ENCODE measurements around the gene MAP4K2.
A peak's percentile ranks its signal among the peaks of the same experiment; 100 is the strongest.

The MAP4K2 gene

DNA sequence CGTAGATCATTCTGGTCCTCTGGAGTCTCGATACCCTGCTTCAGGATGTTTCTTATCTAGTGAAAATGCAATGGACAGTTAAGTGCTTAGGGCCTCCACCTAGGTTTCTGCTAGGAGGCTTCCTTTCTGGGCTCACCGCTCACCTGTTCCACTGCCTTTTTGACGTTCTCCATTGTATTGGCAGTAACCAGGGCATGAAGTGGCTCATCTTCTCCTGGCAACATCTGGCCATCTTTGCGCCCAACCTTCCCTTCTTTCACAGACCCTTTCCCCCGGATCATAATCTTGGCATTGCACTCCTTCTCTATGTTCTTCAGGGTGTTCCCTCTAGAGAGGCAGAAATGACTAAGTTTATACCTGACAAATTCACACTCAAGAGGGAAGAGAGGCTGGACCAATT is 33.7 kb downstream of the MAP4K2 start:
- no peak overlapping the region for H3K9ac ChIP-seq (ENCODE audit: low read length)
- no peaks in the 10 kb centered on the region for H3K27me3 ChIP-seq (ENCODE audit: control insufficient read depth in 1 of 2, insufficient read depth in 2 of 2, low read length in 2 of 2)
- H3K36me3 ChIP-seq (ENCODE audit: insufficient read depth, low read length) = peaks cover 91% of the 10 kb centered on the region
- H3K27ac ChIP-seq (ENCODE audit: low read depth, low read length) = no peak overlapping the region
- no peak overlapping the region for H3K4me3 ChIP-seq (ENCODE audit: low read depth in 1 of 2, low read length in 2 of 2)
- H3K4me1 ChIP-seq (ENCODE audit: insufficient read depth, low read length) = peaks cover 44% of the 10 kb centered on the region
- H3K9me3 ChIP-seq (ENCODE audit: low read length) = no peaks in the 10 kb centered on the region

DNA sequence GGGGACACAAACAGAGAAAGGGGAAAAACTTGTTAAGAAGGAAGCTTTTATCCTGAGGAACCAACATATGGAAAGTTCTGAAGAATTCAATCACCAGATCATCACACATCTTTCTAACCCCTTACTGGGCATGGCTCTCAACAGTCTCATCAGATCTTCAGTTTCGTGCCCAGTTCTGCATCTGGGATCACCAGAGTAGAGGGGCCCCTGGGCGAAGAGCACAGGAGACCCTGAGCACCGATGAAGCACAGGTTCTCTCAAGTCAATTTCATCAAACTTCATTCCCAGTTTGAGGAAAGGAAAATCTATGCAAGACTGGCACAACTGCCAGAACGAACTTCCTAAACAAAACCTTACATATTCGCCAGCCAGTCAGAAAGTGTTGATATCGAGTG is 34.7 kb downstream of the MAP4K2 start:
- H3K9ac ChIP-seq (ENCODE audit: low read length) = no peak overlapping the region

DNA sequence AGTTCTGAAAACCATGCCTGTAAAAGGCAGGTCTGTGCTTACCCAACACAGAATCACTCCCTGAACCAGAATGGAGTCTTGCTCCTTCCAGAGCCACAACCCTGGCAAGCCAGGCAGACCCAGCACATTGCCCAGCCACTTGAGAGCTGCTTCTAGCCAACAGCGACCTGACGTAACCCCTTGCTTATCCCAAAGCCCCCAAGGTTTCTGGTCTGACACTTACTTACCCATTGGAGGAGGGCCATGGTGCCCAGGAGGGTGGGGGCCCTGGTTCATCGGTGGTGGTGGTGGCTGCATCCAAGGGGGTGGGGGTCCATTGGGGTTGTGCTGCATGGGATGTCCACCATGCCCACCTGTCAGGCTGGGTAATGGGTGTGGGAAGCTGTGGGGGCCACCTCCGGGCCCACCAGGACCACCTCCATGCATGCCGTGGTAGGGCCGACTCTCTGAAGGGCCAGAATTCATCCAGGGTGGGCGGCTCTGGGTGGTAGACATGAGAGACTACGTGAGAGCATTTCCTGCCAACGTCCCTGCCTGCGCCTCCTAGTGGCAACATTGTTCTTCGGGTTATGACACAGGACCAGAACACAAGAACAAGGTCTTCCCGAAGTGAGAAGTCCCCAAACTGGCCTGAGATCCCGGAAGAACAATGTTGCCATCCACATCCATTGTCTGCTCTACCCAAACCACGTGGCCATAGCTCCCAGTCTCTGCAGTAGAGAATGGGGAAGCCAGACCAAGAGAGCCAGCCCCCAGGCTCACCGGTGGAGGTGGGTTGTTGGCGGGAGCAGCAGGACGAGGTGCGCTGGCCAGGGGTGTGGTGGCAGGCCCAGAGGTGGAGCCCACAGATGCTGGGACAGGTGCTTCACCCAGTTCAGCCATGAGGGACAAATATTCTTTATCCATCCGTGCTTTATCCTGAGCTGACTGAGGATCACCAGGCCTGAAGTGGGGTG is 35.4 kb downstream of the MAP4K2 start:
- peaks cover 47% of the 10 kb centered on the region for H3K4me1 ChIP-seq (ENCODE audit: insufficient read depth, low read length)
- no peak overlapping the region for H3K9ac ChIP-seq (ENCODE audit: low read length)
- no peaks in the 10 kb centered on the region for H3K9me3 ChIP-seq (ENCODE audit: low read length)

More for the DNA sequence above, 34.7 kb downstream of the MAP4K2 start:
- H3K27ac ChIP-seq (ENCODE audit: low read depth, low read length) = peak overlapping the region; percentile 7
- H3K4me1 ChIP-seq (ENCODE audit: insufficient read depth, low read length) = peaks cover 47% of the 10 kb centered on the region
- H3K36me3 ChIP-seq (ENCODE audit: insufficient read depth, low read length) = peaks cover 91% of the 10 kb centered on the region
- H3K27me3 ChIP-seq (ENCODE audit: control insufficient read depth in 1 of 2, insufficient read depth in 2 of 2, low read length in 2 of 2) = no peaks in the 10 kb centered on the region
- H3K4me3 ChIP-seq (ENCODE audit: low read depth in 1 of 2, low read length in 2 of 2) = no peak overlapping the region
- no peaks in the 10 kb centered on the region for H3K9me3 ChIP-seq (ENCODE audit: low read length)

DNA sequence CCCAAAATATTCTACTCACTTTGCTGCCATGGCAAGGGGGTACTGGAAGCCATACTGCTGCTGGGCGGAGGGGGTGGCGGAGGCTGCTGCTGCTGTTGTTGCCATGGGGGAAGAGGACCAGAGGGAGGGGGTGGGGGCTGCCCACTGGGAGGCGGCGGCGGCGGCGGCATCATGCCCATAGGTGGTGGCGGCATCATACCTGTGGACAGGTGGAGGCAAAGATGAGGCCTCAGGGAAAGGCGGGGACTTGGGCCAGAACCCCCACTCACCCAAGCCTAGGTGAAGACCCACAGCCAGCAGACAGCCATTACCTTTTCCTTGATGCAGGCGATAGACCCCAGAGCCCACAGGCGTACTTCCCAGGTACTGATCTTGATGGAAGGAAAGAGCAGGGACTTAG is 36.1 kb downstream of the MAP4K2 start:
- Histone ChIP-seq H3K4me3 (ENCODE audit: low read depth in 1 of 2, low read length in 2 of 2) (no peak overlapping the region), H3K27me3 (ENCODE audit: control insufficient read depth in 1 of 2, insufficient read depth in 2 of 2, low read length in 2 of 2) (no peaks in the 10 kb centered on the region), H3K27ac (ENCODE audit: low read depth, low read length) (peak overlapping the region; percentile 5), H3K36me3 (ENCODE audit: insufficient read depth, low read length) (peaks cover 84% of the 10 kb centered on the region), H3K9ac (ENCODE audit: low read length) (no peak overlapping the region), H3K9me3 (ENCODE audit: low read length) (no peaks in the 10 kb centered on the region), H3K4me1 (ENCODE audit: insufficient read depth, low read length) (peaks cover 47% of the 10 kb centered on the region)

More for the DNA sequence above, 35.4 kb downstream of the MAP4K2 start:
- no peak overlapping the region for H3K4me3 ChIP-seq (ENCODE audit: low read depth in 1 of 2, low read length in 2 of 2)
- peaks cover 91% of the 10 kb centered on the region for H3K36me3 ChIP-seq (ENCODE audit: insufficient read depth, low read length)
- no peaks in the 10 kb centered on the region for H3K27me3 ChIP-seq (ENCODE audit: control insufficient read depth in 1 of 2, insufficient read depth in 2 of 2, low read length in 2 of 2)
- peak overlapping the region; percentile 7 for H3K27ac ChIP-seq (ENCODE audit: low read depth, low read length)

DNA sequence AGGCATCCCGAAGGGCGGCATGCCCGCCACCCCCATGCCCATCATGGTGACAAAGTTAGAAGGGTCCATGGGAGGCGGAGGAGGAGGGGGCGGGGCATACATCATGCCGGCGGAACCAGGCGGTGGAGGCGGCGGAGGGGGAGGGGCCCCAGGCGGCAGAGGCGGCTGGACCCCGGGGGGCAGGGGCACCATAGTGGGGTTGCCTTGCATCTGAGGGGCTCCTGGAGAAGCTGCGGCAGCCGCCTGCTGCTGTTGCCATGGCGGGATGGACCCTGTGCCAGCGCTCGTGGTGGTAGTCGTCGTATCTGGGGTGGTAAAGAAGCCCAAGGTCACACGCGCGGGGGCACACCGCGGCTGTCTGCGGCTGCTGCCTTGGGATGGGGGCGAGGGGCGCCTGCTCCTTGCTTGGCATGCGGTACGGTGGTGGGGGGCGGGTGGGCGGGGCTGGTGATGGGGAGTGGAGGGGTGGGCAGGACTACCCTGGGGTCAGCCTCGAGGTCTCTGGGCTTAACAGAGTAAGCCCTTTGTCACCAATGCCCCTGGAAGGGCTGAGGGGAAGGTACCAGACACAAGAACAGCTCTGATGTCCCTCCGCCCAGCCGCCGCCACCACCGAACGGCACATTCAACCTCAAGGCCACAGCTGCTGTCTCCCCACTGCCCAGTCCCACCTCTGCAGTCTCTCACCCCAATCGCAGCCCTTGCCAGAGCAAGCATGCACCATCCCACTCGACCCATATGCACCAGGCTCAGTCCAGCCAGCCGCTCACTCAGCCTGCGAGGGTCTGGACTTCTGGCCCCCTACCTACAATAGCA is 37.0 kb downstream of the MAP4K2 start:
- H3K27me3 ChIP-seq (ENCODE audit: control insufficient read depth in 1 of 2, insufficient read depth in 2 of 2, low read length in 2 of 2) = no peaks in the 10 kb centered on the region
- H3K4me3 ChIP-seq (ENCODE audit: low read depth in 1 of 2, low read length in 2 of 2) = no peak overlapping the region
- no peaks in the 10 kb centered on the region for H3K9me3 ChIP-seq (ENCODE audit: low read length)
- H3K27ac ChIP-seq (ENCODE audit: low read depth, low read length) = no peak overlapping the region
- H3K36me3 ChIP-seq (ENCODE audit: insufficient read depth, low read length) = peaks cover 76% of the 10 kb centered on the region
- no peak overlapping the region for H3K9ac ChIP-seq (ENCODE audit: low read length)
- peaks cover 46% of the 10 kb centered on the region for H3K4me1 ChIP-seq (ENCODE audit: insufficient read depth, low read length)

DNA sequence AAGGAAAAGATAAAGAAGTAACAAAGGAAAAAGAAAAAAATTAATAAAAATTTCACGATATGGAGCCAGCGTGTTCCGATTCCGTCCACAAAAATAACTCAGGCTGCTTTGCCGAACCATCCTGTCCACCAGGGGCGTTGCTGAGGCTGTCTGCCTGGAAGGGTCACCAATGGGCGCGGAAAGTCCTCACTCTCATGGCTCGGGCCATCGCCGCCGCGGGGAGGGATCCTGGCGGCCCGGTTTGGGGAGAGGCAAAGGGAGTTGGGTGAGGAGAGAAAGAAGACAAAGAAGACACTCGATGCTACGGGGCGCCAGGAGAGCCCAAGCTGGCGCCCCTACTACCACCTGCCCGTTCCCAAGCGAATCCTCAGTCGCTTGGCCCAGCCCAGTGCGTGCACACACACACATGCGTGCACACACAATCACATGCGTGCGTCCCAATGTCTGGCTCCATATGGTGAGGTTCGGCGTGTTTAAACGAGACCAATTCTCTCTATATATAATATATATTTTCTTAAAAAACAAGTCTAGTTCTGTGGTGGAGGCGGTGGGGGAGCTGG is 37.6 kb downstream of the MAP4K2 start:
- Histone ChIP-seq H3K36me3 (ENCODE audit: insufficient read depth, low read length) (peaks cover 69% of the 10 kb centered on the region), H3K27ac (ENCODE audit: low read depth, low read length) (no peak overlapping the region), H3K9ac (ENCODE audit: low read length) (no peak overlapping the region), H3K4me3 (ENCODE audit: low read depth in 1 of 2, low read length in 2 of 2) (no peak overlapping the region), H3K27me3 (ENCODE audit: control insufficient read depth in 1 of 2, insufficient read depth in 2 of 2, low read length in 2 of 2) (no peaks in the 10 kb centered on the region), H3K9me3 (ENCODE audit: low read length) (no peaks in the 10 kb centered on the region), H3K4me1 (ENCODE audit: insufficient read depth, low read length) (peaks cover 53% of the 10 kb centered on the region)

DNA sequence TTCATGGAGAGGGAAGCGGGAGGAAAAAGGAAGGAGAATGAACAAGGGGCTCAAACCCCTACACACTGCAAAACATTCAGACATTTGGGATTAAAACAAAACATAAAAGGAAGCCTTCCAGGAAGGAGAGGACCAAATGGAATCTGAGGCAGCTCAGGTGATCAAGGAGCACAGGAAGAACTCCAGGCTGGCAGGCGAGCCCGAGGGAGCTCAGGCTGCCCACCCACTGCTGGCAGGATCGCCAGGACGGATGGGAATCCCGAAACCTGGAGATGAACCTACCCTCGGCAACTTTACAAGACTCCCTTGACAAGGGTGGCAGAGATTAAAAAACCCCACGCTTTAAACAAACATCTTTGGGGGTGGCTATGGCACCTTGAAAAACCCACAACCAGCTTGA is 38.3 kb downstream of the MAP4K2 start:
- Histone ChIP-seq H3K4me3 (ENCODE audit: low read depth in 1 of 2, low read length in 2 of 2) (no peak overlapping the region), H3K9ac (ENCODE audit: low read length) (no peak overlapping the region), H3K27ac (ENCODE audit: low read depth, low read length) (peak overlapping the region; percentile 64), H3K27me3 (ENCODE audit: control insufficient read depth in 1 of 2, insufficient read depth in 2 of 2, low read length in 2 of 2) (no peaks in the 10 kb centered on the region), H3K9me3 (ENCODE audit: low read length) (no peaks in the 10 kb centered on the region), H3K4me1 (ENCODE audit: insufficient read depth, low read length) (peaks cover 59% of the 10 kb centered on the region), H3K36me3 (ENCODE audit: insufficient read depth, low read length) (peaks cover 63% of the 10 kb centered on the region)

DNA sequence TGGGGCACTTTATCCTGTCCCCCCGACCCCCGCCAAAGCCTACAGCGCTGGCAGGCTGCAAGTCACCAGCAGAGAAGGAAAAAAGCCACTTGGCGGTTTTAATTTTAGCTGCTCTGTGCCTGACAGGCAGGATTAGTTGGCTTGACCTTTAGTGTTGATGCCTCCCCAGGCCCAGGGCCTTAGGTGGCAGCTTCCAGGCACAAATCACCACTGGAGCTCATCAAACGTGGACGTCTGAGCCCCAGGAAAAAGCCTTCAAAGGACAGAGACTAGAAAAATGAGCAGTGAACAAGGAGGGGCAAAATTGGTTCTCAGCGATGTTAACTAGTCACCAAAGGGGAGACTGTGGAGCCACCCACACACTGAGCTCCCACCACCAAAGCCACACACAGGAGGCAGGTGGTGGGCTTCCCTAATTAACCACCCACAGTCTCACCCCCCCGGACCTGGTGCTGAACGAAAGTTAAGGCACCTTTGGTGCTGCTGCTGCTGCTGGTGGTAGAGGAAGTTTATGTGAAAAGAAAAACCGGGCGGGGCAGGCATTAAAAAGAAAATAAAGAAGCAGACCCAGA is 38.9 kb downstream of the MAP4K2 start:
- Histone ChIP-seq H3K36me3 (ENCODE audit: insufficient read depth, low read length) (peaks cover 57% of the 10 kb centered on the region), H3K9me3 (ENCODE audit: low read length) (no peaks in the 10 kb centered on the region), H3K4me1 (ENCODE audit: insufficient read depth, low read length) (peaks cover 62% of the 10 kb centered on the region), H3K27ac (ENCODE audit: low read depth, low read length) (peak overlapping the region; percentile 64), H3K27me3 (ENCODE audit: control insufficient read depth in 1 of 2, insufficient read depth in 2 of 2, low read length in 2 of 2) (no peaks in the 10 kb centered on the region), H3K9ac (ENCODE audit: low read length) (no peak overlapping the region), H3K4me3 (ENCODE audit: low read depth in 1 of 2, low read length in 2 of 2) (no peak overlapping the region)

DNA sequence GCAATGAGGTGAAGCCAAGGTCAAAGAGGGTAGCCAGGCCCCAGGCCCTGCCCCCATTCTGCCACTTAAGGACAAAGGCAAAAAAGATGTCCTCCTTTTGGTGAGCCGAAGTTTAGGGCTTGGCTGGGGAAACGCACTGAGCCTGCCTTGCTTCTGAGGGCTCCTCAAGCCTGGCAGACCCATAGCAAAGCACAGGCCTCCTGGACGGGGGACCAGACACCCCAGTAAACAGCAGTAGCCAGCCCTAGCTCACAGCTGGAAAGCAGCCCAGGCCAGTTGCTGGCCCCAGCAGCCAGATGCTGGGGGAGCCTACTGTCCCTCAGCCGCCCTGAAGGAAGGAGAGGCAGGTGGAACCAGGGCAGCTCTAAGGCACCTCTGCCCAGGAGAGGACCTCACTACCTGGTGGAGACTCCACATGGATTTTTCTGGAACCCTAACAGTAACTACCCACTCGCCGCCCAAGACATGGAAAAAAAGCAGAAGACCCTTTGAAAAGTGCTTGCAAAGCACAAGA is 39.4 kb downstream of the MAP4K2 start:
- peak overlapping the region; percentile 64 for H3K27ac ChIP-seq (ENCODE audit: low read depth, low read length)
- peaks cover 68% of the 10 kb centered on the region for H3K4me1 ChIP-seq (ENCODE audit: insufficient read depth, low read length)
- H3K4me3 ChIP-seq (ENCODE audit: low read depth in 1 of 2, low read length in 2 of 2) = peak overlapping the region in 1 of 2 donors; percentile 3
- H3K9ac ChIP-seq (ENCODE audit: low read length) = no peak overlapping the region
- peaks cover 51% of the 10 kb centered on the region for H3K36me3 ChIP-seq (ENCODE audit: insufficient read depth, low read length)
- no peaks in the 10 kb centered on the region for H3K9me3 ChIP-seq (ENCODE audit: low read length)
- H3K27me3 ChIP-seq (ENCODE audit: control insufficient read depth in 1 of 2, insufficient read depth in 2 of 2, low read length in 2 of 2) = no peaks in the 10 kb centered on the region

DNA sequence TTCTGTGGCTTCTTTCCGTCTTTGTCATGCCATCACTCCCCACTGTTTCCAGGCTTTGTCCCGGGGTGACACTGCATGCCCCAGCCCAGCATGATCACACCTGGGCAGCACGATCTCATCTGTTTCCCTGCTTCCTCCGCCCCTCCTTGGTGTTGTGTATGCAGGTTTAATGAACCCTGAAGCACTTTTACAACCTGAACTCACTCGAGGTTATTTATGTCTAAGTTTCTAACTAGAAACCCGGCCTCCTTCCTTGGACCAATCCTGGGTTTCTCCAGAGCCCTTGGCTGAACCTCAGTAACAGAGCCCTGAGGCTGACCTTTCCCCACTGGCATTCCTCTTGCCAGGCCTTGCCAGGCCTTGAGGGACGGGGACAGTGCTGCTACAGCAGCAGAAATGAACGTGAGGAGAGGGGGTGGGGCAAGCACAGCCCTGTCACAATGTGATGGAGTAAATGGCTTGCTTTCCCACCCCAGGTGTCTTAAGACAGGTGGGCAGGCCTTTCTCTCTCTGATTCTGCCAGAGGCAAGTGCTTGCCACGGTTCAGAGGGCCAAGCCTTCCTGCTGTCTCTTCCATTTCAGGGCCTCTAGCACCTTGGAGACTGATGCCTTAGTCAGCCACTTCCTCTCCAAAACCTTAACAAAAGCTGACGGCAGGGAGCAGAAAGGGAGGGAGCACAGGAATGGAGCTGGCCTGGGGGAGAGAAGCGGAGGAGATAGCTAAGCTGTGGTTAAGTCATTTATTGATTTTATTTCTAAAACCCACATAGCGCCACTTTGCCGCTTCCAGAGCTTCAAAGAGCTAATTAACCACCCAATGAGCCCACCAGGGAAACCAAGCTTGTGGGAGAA is 40.1 kb downstream of the MAP4K2 start:
- Histone ChIP-seq H3K9ac (ENCODE audit: low read length) (no peak overlapping the region), H3K9me3 (ENCODE audit: low read length) (no peaks in the 10 kb centered on the region), H3K4me1 (ENCODE audit: insufficient read depth, low read length) (peaks cover 69% of the 10 kb centered on the region), H3K27ac (ENCODE audit: low read depth, low read length) (peak overlapping the region; percentile 64), H3K27me3 (ENCODE audit: control insufficient read depth in 1 of 2, insufficient read depth in 2 of 2, low read length in 2 of 2) (no peaks in the 10 kb centered on the region), H3K36me3 (ENCODE audit: insufficient read depth, low read length) (peaks cover 44% of the 10 kb centered on the region), H3K4me3 (ENCODE audit: low read depth in 1 of 2, low read length in 2 of 2) (peak overlapping the region in 1 of 2 donors; percentile 3)

All from muscle layer of colon (tissue), 2 donors.